ENCODE results near the gene ZNF616.

ZNF616 gene

GRCh38 chr19:52110780-52111179 is 29.0 kb downstream of the ZNF616 start:
- Histone ChIP-seq H2BK12ac (ENCODE audit: low read length) (no peak overlapping the region), H3K23ac (ENCODE audit: low read depth, low read length, poor library complexity) (no peak overlapping the region), H3K79me1 (ENCODE audit: low read depth, low read length) (no peaks in the 10 kb centered on the region), H3K4me1 (ENCODE audit: control insufficient read depth in 2 of 2, insufficient read depth in 1 of 2, low read depth in 1 of 2, low read length in 2 of 2) (no peaks in the 10 kb centered on the region), H3K18ac (ENCODE audit: low read length) (no peak overlapping the region), H3K27ac (replicated peaks; ENCODE audit: low read length) (no peak overlapping the region), H3K27me3 (ENCODE audit: control insufficient read depth in 3 of 3, insufficient read depth in 3 of 3, low read depth in 1 of 3, low read length in 3 of 3) (no peaks in the 10 kb centered on the region), H4K91ac (ENCODE audit: low read depth, low read length, poor library complexity) (no peak overlapping the region), H2AFZ (ENCODE audit: low read length) (no peak overlapping the region), H3K9me3 (replicated peaks in 1 of 2; ENCODE audit: control insufficient read depth in 2 of 2, insufficient read depth in 1 of 2, low read depth in 1 of 2, low read length in 2 of 2) (peaks cover 44 to 68% of the 10 kb centered on the region in 2 donors), H3K36me3 (replicated peaks in 1 of 2; ENCODE audit: control insufficient read depth in 2 of 2, insufficient read depth in 2 of 2, low read length in 2 of 2) (peaks cover 13 to 27% of the 10 kb centered on the region in 2 donors), H2BK120ac (ENCODE audit: low read depth, low read length) (no peak overlapping the region), H2BK5ac (ENCODE audit: low read length) (no peak overlapping the region), H2AK5ac (ENCODE audit: low read depth, low read length) (no peak overlapping the region), H3K4me2 (ENCODE audit: insufficient read depth, low read length, poor library complexity, severe bottlenecking) (no peak overlapping the region), H3K14ac (ENCODE audit: low read length) (no peak overlapping the region), H4K8ac (ENCODE audit: low read depth, low read length) (no peak overlapping the region), H3K4ac (ENCODE audit: low read length) (no peak overlapping the region), H3K9ac (ENCODE audit: low read depth, low read length, poor library complexity) (no peak overlapping the region), H2BK15ac (ENCODE audit: low read length) (no peak overlapping the region), H3K4me3 (ENCODE audit: low read length in 2 of 2) (no peak overlapping the region)
- no peak for DNase-seq (ENCODE audit: low spot score)
- WGBS, 2 donors (ENCODE audit: extremely low coverage in 2 of 2, insufficient read length in 2 of 2, insufficient replicate concordance in 1 of 2): no CpG with 5 or more reads among the region's 6 CpGs

GRCh38 chr19:52102782-52103181 is 37.0 kb downstream of the ZNF616 start:
- Histone ChIP-seq H4K8ac (ENCODE audit: low read depth, low read length) (no peak overlapping the region), H3K9me3 (replicated peaks in 1 of 2; ENCODE audit: control insufficient read depth in 2 of 2, insufficient read depth in 1 of 2, low read depth in 1 of 2, low read length in 2 of 2) (peaks cover 8 to 35% of the 10 kb centered on the region in 2 donors), H2BK15ac (ENCODE audit: low read length) (no peak overlapping the region), H3K4me2 (ENCODE audit: insufficient read depth, low read length, poor library complexity, severe bottlenecking) (no peak overlapping the region), H3K27ac (replicated peaks; ENCODE audit: low read length) (no peak overlapping the region), H3K4me1 (ENCODE audit: control insufficient read depth in 2 of 2, insufficient read depth in 1 of 2, low read depth in 1 of 2, low read length in 2 of 2) (no peaks in the 10 kb centered on the region), H3K4me3 (ENCODE audit: low read length in 2 of 2) (no peak overlapping the region), H3K23ac (ENCODE audit: low read depth, low read length, poor library complexity) (no peak overlapping the region), H2BK120ac (ENCODE audit: low read depth, low read length) (no peak overlapping the region), H2BK12ac (ENCODE audit: low read length) (no peak overlapping the region), H3K9ac (ENCODE audit: low read depth, low read length, poor library complexity) (no peak overlapping the region), H2AK5ac (ENCODE audit: low read depth, low read length) (no peak overlapping the region), H2AFZ (ENCODE audit: low read length) (no peak overlapping the region), H4K91ac (ENCODE audit: low read depth, low read length, poor library complexity) (no peak overlapping the region), H3K36me3 (replicated peaks in 1 of 2; ENCODE audit: control insufficient read depth in 2 of 2, insufficient read depth in 2 of 2, low read length in 2 of 2) (no peaks in the 10 kb centered on the region), H3K14ac (ENCODE audit: low read length) (no peak overlapping the region), H3K4ac (ENCODE audit: low read length) (no peak overlapping the region), H3K18ac (ENCODE audit: low read length) (no peak overlapping the region), H2BK5ac (ENCODE audit: low read length) (no peak overlapping the region), H3K27me3 (ENCODE audit: control insufficient read depth in 3 of 3, insufficient read depth in 3 of 3, low read depth in 1 of 3, low read length in 3 of 3) (no peaks in the 10 kb centered on the region), H3K79me1 (ENCODE audit: low read depth, low read length) (no peaks in the 10 kb centered on the region)
- WGBS, 2 donors (ENCODE audit: extremely low coverage in 2 of 2, insufficient read length in 2 of 2, insufficient replicate concordance in 1 of 2): no CpG with 5 or more reads among the region's 1 CpG
- DNase-seq (ENCODE audit: low spot score): no peak

GRCh38 chr19:52101866-52102562 is 37.7 kb downstream of the ZNF616 start:
- Histone ChIP-seq H4K91ac (ENCODE audit: low read depth, low read length, poor library complexity) (no peak overlapping the region), H3K79me1 (ENCODE audit: low read depth, low read length) (no peaks in the 10 kb centered on the region), H3K18ac (ENCODE audit: low read length) (no peak overlapping the region), H2BK120ac (ENCODE audit: low read depth, low read length) (no peak overlapping the region), H3K9me3 (replicated peaks in 1 of 2; ENCODE audit: control insufficient read depth in 2 of 2, insufficient read depth in 1 of 2, low read depth in 1 of 2, low read length in 2 of 2) (peaks cover 8 to 36% of the 10 kb centered on the region in 2 donors), H2AK5ac (ENCODE audit: low read depth, low read length) (no peak overlapping the region), H3K9ac (ENCODE audit: low read depth, low read length, poor library complexity) (no peak overlapping the region), H3K4ac (ENCODE audit: low read length) (no peak overlapping the region), H3K4me3 (ENCODE audit: low read length in 2 of 2) (no peak overlapping the region), H2BK15ac (ENCODE audit: low read length) (no peak overlapping the region), H3K4me1 (ENCODE audit: control insufficient read depth in 2 of 2, insufficient read depth in 1 of 2, low read depth in 1 of 2, low read length in 2 of 2) (no peaks in the 10 kb centered on the region), H2AFZ (ENCODE audit: low read length) (no peak overlapping the region), H3K27ac (replicated peaks; ENCODE audit: low read length) (no peak overlapping the region), H3K23ac (ENCODE audit: low read depth, low read length, poor library complexity) (no peak overlapping the region), H3K27me3 (ENCODE audit: control insufficient read depth in 3 of 3, insufficient read depth in 3 of 3, low read depth in 1 of 3, low read length in 3 of 3) (no peaks in the 10 kb centered on the region), H4K8ac (ENCODE audit: low read depth, low read length) (no peak overlapping the region), H3K14ac (ENCODE audit: low read length) (no peak overlapping the region), H2BK5ac (ENCODE audit: low read length) (no peak overlapping the region), H2BK12ac (ENCODE audit: low read length) (no peak overlapping the region), H3K36me3 (replicated peaks in 1 of 2; ENCODE audit: control insufficient read depth in 2 of 2, insufficient read depth in 2 of 2, low read length in 2 of 2) (no peaks in the 10 kb centered on the region), H3K4me2 (ENCODE audit: insufficient read depth, low read length, poor library complexity, severe bottlenecking) (no peak overlapping the region)
- WGBS, 2 donors (ENCODE audit: extremely low coverage in 2 of 2, insufficient read length in 2 of 2, insufficient replicate concordance in 1 of 2): no CpG with 5 or more reads among the region's 2 CpGs
- no peak for DNase-seq (ENCODE audit: low spot score)

GRCh38 chr19:52099497-52100138 is 40.1 kb downstream of the ZNF616 start:
- Histone ChIP-seq H2BK120ac (ENCODE audit: low read depth, low read length) (no peak overlapping the region), H3K4ac (ENCODE audit: low read length) (no peak overlapping the region), H3K27me3 (ENCODE audit: control insufficient read depth in 3 of 3, insufficient read depth in 3 of 3, low read depth in 1 of 3, low read length in 3 of 3) (peaks cover 0 to under 1% (median 0%) of the 10 kb centered on the region in 3 experiments), H3K4me1 (ENCODE audit: control insufficient read depth in 2 of 2, insufficient read depth in 1 of 2, low read depth in 1 of 2, low read length in 2 of 2) (no peaks in the 10 kb centered on the region), H3K9me3 (replicated peaks in 1 of 2; ENCODE audit: control insufficient read depth in 2 of 2, insufficient read depth in 1 of 2, low read depth in 1 of 2, low read length in 2 of 2) (peaks cover 8 to 43% of the 10 kb centered on the region in 2 donors), H2BK5ac (ENCODE audit: low read length) (no peak overlapping the region), H3K18ac (ENCODE audit: low read length) (no peak overlapping the region), H3K4me2 (ENCODE audit: insufficient read depth, low read length, poor library complexity, severe bottlenecking) (no peak overlapping the region), H3K23ac (ENCODE audit: low read depth, low read length, poor library complexity) (no peak overlapping the region), H2AFZ (ENCODE audit: low read length) (no peak overlapping the region), H2BK12ac (ENCODE audit: low read length) (no peak overlapping the region), H4K8ac (ENCODE audit: low read depth, low read length) (no peak overlapping the region), H3K9ac (ENCODE audit: low read depth, low read length, poor library complexity) (no peak overlapping the region), H2BK15ac (ENCODE audit: low read length) (no peak overlapping the region), H3K4me3 (ENCODE audit: low read length in 2 of 2) (no peak overlapping the region), H3K79me1 (ENCODE audit: low read depth, low read length) (no peaks in the 10 kb centered on the region), H2AK5ac (ENCODE audit: low read depth, low read length) (no peak overlapping the region), H3K14ac (ENCODE audit: low read length) (no peak overlapping the region), H3K27ac (replicated peaks; ENCODE audit: low read length) (no peak overlapping the region), H4K91ac (ENCODE audit: low read depth, low read length, poor library complexity) (no peak overlapping the region), H3K36me3 (replicated peaks in 1 of 2; ENCODE audit: control insufficient read depth in 2 of 2, insufficient read depth in 2 of 2, low read length in 2 of 2) (no peaks in the 10 kb centered on the region)
- DNase-seq (ENCODE audit: low spot score): no peak
- no CpG with 5 or more reads among the region's 2 CpGs for WGBS, 2 donors (ENCODE audit: extremely low coverage in 2 of 2, insufficient read length in 2 of 2, insufficient replicate concordance in 1 of 2)
